IMR-90 (cell line): ENCODE measurements around the gene GATA2. TPM values are rescaled to one million over a fixed set of nuclear protein-coding genes. Genes with fewer than 3 reads are reported as not detected.

Source experiments
- ATAC-seq: fragments of 200-7000 bp; cut with Tn5 transposase; 2 replicates; pipeline ENCODE4 v1.9.1; 2020; ENCODE audit warnings: low read depth, mild to moderate bottlenecking, moderate library complexity
- BruUV-seq: library from RNA; stranded (reverse); fragments of 400-500 nt; replicated peaks from 2 replicates; lab custom pipeline; 2021; lab: Mats Ljungman, UMichigan
- CTCF ChIA-PET: fragments of 300-600 bp; formaldehyde crosslinking; extraction: SDS; loops from one replicate; lab custom pipeline; 2021; ENCODE audit warnings: antibody characterized with exemption; lab: Yijun Ruan, JAX
- POLR2A ChIA-PET: fragments of 300-600 bp; sonication (Branson Sonifier 250); formaldehyde crosslinking; loops from one replicate; lab custom pipeline; 2022; ENCODE audit warnings: antibody characterized with exemption; ENCODE audit not compliant: unreplicated experiment; lab: Charles Lee
- DNase-seq: peaks from one replicate; pipeline ENCODE4 v3.0.0; 2013
- H2AFZ ChIP-seq: replicated peaks from 2 replicates; pipeline ENCODE3; 2013; ENCODE audit warnings: low read length, mild to moderate bottlenecking; ENCODE audit not compliant: poor library complexity
- H2AK5ac ChIP-seq: 2 replicates; pipeline ENCODE4 v1.6.1; 2013; ENCODE audit warnings: low read depth, low read length, inconsistent platforms
- H2AK9ac ChIP-seq: replicated peaks from 2 replicates; pipeline ENCODE3; 2013; ENCODE audit warnings: mild to moderate bottlenecking, low read depth, low read length, moderate library complexity; ENCODE audit not compliant: poor library complexity
- H2BK120ac ChIP-seq: 2 replicates; pipeline ENCODE4 v1.6.1; 2013; ENCODE audit warnings: low read depth, low read length, inconsistent platforms
- H2BK15ac ChIP-seq: 3 replicates; pipeline ENCODE4 v1.6.1; 2013; ENCODE audit warnings: low read depth, low read length, inconsistent platforms
- H2BK20ac ChIP-seq: 2 replicates; pipeline ENCODE4 v1.6.1; 2013; ENCODE audit warnings: low read depth, mild to moderate bottlenecking, inconsistent platforms, low read length, moderate library complexity
- H2BK5ac ChIP-seq: 2 replicates; pipeline ENCODE4 v1.6.1; 2013; ENCODE audit warnings: mild to moderate bottlenecking, low read depth, low read length, inconsistent platforms; ENCODE audit not compliant: poor library complexity, severe bottlenecking
- H3K14ac ChIP-seq: replicated peaks from 2 replicates; pipeline ENCODE4 v1.6.1; 2013; ENCODE audit warnings: low read depth, low read length, inconsistent platforms
- H3K18ac ChIP-seq: 2 replicates; pipeline ENCODE4 v1.6.1; 2013; ENCODE audit warnings: low read depth, low read length, control low read depth
- H3K23ac ChIP-seq: 2 replicates; pipeline ENCODE4 v1.6.1; 2013; ENCODE audit warnings: low read depth, low read length, inconsistent platforms
- H3K27ac ChIP-seq: 2 replicates; pipeline ENCODE4 v1.5.1; 2013; ENCODE audit warnings: mild to moderate bottlenecking, control low read depth, low read length; ENCODE audit not compliant: insufficient read depth
- H3K27me3 ChIP-seq: 2 replicates; pipeline ENCODE4 v1.6.1; 2013; ENCODE audit warnings: low read length; ENCODE audit not compliant: control insufficient read depth, insufficient read depth
- H3K36me3 ChIP-seq: 2 replicates; pipeline ENCODE4 v1.6.1; 2013; ENCODE audit warnings: low read length, mixed read lengths; ENCODE audit not compliant: control insufficient read depth, insufficient read depth
- H3K4ac ChIP-seq: 2 replicates; pipeline ENCODE4 v1.6.1; 2013; ENCODE audit warnings: low read depth, low read length, inconsistent platforms
- H3K4me1 ChIP-seq: 2 replicates; pipeline ENCODE4 v1.6.1; 2013; ENCODE audit warnings: low read length, mixed read lengths; ENCODE audit not compliant: control insufficient read depth, insufficient read depth
- H3K4me2 ChIP-seq: 2 replicates; pipeline ENCODE4 v1.6.1; 2013; ENCODE audit warnings: low read depth, mild to moderate bottlenecking, control low read depth, low read length, moderate library complexity
- H3K4me3 ChIP-seq: 2 replicates; pipeline ENCODE4 v1.5.1; 2013; ENCODE audit warnings: low read depth, mild to moderate bottlenecking, control low read depth, low read length, moderate library complexity; ENCODE audit not compliant: insufficient read depth
- H3K56ac ChIP-seq: 2 replicates; pipeline ENCODE4 v1.6.1; 2013; ENCODE audit warnings: low read length, inconsistent platforms; ENCODE audit not compliant: insufficient read depth; ENCODE audit errors: extremely low read depth
- H3K79me1 ChIP-seq, 2 experiments: 2 replicates each; pipeline ENCODE4 v1.6.1; 2013; ENCODE audit warnings: low read length in 2 of 2, inconsistent platforms in 1 of 2, low read depth in 1 of 2
- H3K9ac ChIP-seq: 2 replicates; pipeline ENCODE4 v1.6.1; 2013; ENCODE audit warnings: low read depth, low read length, control low read depth
- H3K9me1 ChIP-seq: 2 replicates; pipeline ENCODE4 v1.6.1; 2013; ENCODE audit warnings: low read length, inconsistent platforms; ENCODE audit not compliant: insufficient read depth
- H3K9me3 ChIP-seq: 2 replicates; pipeline ENCODE4 v1.6.1; 2013; ENCODE audit warnings: low read length; ENCODE audit not compliant: control insufficient read depth, insufficient read depth
- H4K20me1 ChIP-seq: 2 replicates; pipeline ENCODE4 v1.6.1; 2013; ENCODE audit warnings: low read length, inconsistent platforms; ENCODE audit not compliant: insufficient read depth
- H4K5ac ChIP-seq: 2 replicates; pipeline ENCODE4 v1.6.1; 2013; ENCODE audit warnings: mild to moderate bottlenecking, low read depth, low read length, control low read depth
- H4K8ac ChIP-seq, 2 experiments: 2 replicates each; pipeline ENCODE4 v1.6.1; 2013; ENCODE audit warnings: low read depth in 2 of 2, low read length in 2 of 2, control low read depth in 1 of 2, inconsistent platforms in 1 of 2
- H4K91ac ChIP-seq: 2 replicates; pipeline ENCODE4 v1.6.1; 2013; ENCODE audit warnings: low read depth, low read length, inconsistent platforms; ENCODE audit not compliant: insufficient read depth
- BHLHE40 ChIP-seq: fragments of 150-350 bp; IDR thresholded peaks from 2 replicates; pipeline ENCODE4 v1.6.1; 2016; ENCODE audit warnings: mild to moderate bottlenecking, low read depth, low read length
- CEBPB ChIP-seq: IDR thresholded peaks from 2 replicates; pipeline ENCODE4 v1.6.1; 2012; ENCODE audit warnings: low read depth, low read length, improper control_type of control experiment
- CHD1 ChIP-seq: IDR thresholded peaks from 2 replicates; pipeline ENCODE4 v1.6.1; 2012; ENCODE audit warnings: low read depth, low read length, improper control_type of control experiment
- FOS ChIP-seq: fragments of 150-350 bp; IDR thresholded peaks from 2 replicates; pipeline ENCODE4 v1.6.1; 2016; ENCODE audit warnings: low read depth, low read length
- MAFK ChIP-seq: IDR thresholded peaks from 2 replicates; pipeline ENCODE4 v1.6.1; 2012; ENCODE audit warnings: low read depth, low read length, improper control_type of control experiment
- MAZ ChIP-seq: IDR thresholded peaks from 2 replicates; pipeline ENCODE4 v1.6.1; 2012; ENCODE audit warnings: low read depth, mild to moderate bottlenecking, low read length, improper control_type of control experiment, moderate library complexity, borderline replicate concordance
- MXI1 ChIP-seq: IDR thresholded peaks from 2 replicates; pipeline ENCODE4 v1.6.1; 2012; ENCODE audit warnings: low read depth, mild to moderate bottlenecking, low read length, moderate library complexity, borderline replicate concordance
- NFE2L2 ChIP-seq: fragments of 150-350 bp; IDR thresholded peaks from 2 replicates; pipeline ENCODE4 v1.6.1; 2016; ENCODE audit warnings: low read depth, mild to moderate bottlenecking, low read length
- POLR2A ChIP-seq: IDR thresholded peaks from 2 replicates; pipeline ENCODE4 v1.6.1; 2012; ENCODE audit warnings: mild to moderate bottlenecking, low read depth, low read length
- RAD21 ChIP-seq: IDR thresholded peaks from 2 replicates; pipeline ENCODE4 v1.6.1; 2012; ENCODE audit warnings: low read length, improper control_type of control experiment
- RCOR1 ChIP-seq: IDR thresholded peaks from 2 replicates; pipeline ENCODE4 v1.6.1; 2012; ENCODE audit warnings: mild to moderate bottlenecking, low read length, improper control_type of control experiment; ENCODE audit not compliant: insufficient replicate concordance
- RFX5 ChIP-seq: IDR thresholded peaks from 2 replicates; pipeline ENCODE4 v1.8.0; 2012; ENCODE audit warnings: low read depth, mild to moderate bottlenecking, low read length, moderate library complexity
- WGBS, 2 experiments: methylation state at CpG; one replicate each; pipeline versions ENCODE4 v1.1.5 to v1.1.7; 2013; ENCODE audit warnings: missing lambda C conversion rate in 2 of 2; ENCODE audit not compliant: insufficient read length in 1 of 2; ENCODE audit errors: extremely low coverage in 2 of 2; 5-methylcytosine and 5-hydroxymethylcytosine counted together
- dilution Hi-C: fragments of 300-500 bp; cut with HindIII; formaldehyde crosslinking; loops from one replicate; pipeline ENCODE4 v1.14.3; 2018; ENCODE audit warnings: low sequenced_read_pairs; ENCODE audit not compliant: unreplicated experiment
- in situ Hi-C: fragments of 300-500 bp; cut with MboI; formaldehyde crosslinking; loops from 3 replicates; pipeline ENCODE4 v1.14.3; 2019; ENCODE audit warnings: low sequenced_read_pairs, inconsistent platforms, mixed read lengths
- intact Hi-C: fragments of 100-400 bp; cut with micrococcal nuclease; formaldehyde crosslinking; loops from 2 replicates; pipeline ENCODE4 v1.10.0; 2022
- polyA plus RNA-seq, 3 experiments: library from polyadenylated mRNA; depleted of rRNA; stranded (reverse); fragments of >200 nt; gene quantifications; 2 replicates each; pipeline ENCODE4 v1.2.3, GENCODE V29; 2012; ENCODE audit warnings: low replicate concordance in 1 of 3
- total RNA-seq: library from RNA; depleted of rRNA; stranded (reverse); fragments of >200 nt; gene quantifications from 2 replicates; pipeline ENCODE4 v1.2.3, GENCODE V29; 2012
- TF ChIP-seq, protein P1 (sequence below): fragments of 150-350 bp; IDR thresholded peaks from 2 replicates; pipeline ENCODE4 v1.6.1; 2016; ENCODE audit warnings: low read depth, mild to moderate bottlenecking, low read length, moderate library complexity, borderline replicate concordance
- TF ChIP-seq, protein P2 (sequence below): fragments of 150-350 bp; IDR thresholded peaks from 2 replicates; pipeline ENCODE4 v1.6.1; 2017; ENCODE audit warnings: mild to moderate bottlenecking, antibody characterized with exemption, low read length, low read depth

Gene GATA2
- total and polyA plus RNA-seq, 2 of the 4 experiments (the other 2 are of a cell fraction) = 2.2 to 13.5 TPM

DNA sequence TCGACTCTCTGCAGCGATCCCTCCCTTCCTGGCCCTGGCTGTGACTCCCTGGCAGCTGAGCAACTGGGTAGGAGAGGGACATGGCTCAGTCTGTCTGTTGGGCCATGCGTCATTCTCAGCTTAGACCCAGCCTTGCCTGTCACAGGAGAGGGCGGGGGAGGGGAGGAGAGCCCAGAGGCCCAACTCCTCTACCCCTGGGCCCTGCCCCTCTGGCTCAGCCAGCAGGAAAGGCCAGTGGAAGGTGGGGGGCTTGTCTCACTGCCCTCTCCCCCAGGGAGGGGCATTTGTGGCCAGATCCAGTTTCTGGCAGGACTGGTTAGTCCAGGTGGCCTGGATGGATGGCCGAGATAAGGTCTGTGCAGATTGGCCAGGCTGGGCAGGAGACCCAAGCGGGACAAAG, 57.9 kb downstream of the GATA2 start:
- no peaks in the 10 kb centered on the region; the same call in 1 of the 2 replicates for H4K20me1 ChIP-seq
- H3K9me3 ChIP-seq = peaks cover 3% of the 10 kb centered on the region; the same call in 1 of the 2 replicates
- DNase-seq (no peak), ATAC-seq (no peak)
- H3K27me3 ChIP-seq = peaks cover 73% of the 10 kb centered on the region
- H3K4me2 ChIP-seq = no peak overlapping the region
- no peak overlapping the region for H2AK9ac ChIP-seq
- H2BK15ac ChIP-seq = no peak overlapping the region
- H3K14ac ChIP-seq = no peak overlapping the region
- H2BK20ac ChIP-seq = no peak overlapping the region
- H4K8ac ChIP-seq = no peak overlapping the region
- no peak overlapping the region for H2BK5ac ChIP-seq
- H3K23ac ChIP-seq = no peak overlapping the region
- WGBS, 2 experiments = 64% methylated on average over 2 of the region's 6 CpGs; no CpG with 5 or more reads in 1 of the 2 experiments
- H3K56ac ChIP-seq = no peak overlapping the region
- POLR2A ChIA-PET = no interaction called here
- no peaks in the 10 kb centered on the region for H3K9me1 ChIP-seq
- TF ChIP-seq, protein P1, sequence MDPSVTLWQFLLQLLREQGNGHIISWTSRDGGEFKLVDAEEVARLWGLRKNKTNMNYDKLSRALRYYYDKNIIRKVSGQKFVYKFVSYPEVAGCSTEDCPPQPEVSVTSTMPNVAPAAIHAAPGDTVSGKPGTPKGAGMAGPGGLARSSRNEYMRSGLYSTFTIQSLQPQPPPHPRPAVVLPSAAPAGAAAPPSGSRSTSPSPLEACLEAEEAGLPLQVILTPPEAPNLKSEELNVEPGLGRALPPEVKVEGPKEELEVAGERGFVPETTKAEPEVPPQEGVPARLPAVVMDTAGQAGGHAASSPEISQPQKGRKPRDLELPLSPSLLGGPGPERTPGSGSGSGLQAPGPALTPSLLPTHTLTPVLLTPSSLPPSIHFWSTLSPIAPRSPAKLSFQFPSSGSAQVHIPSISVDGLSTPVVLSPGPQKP = no peak
- no peak for TF ChIP-seq RCOR1
- no peak for TF ChIP-seq RAD21
- no peak for TF ChIP-seq CEBPB
- no peak for TF ChIP-seq POLR2A
- TF ChIP-seq FOS = no peak
- TF ChIP-seq, protein P2, sequence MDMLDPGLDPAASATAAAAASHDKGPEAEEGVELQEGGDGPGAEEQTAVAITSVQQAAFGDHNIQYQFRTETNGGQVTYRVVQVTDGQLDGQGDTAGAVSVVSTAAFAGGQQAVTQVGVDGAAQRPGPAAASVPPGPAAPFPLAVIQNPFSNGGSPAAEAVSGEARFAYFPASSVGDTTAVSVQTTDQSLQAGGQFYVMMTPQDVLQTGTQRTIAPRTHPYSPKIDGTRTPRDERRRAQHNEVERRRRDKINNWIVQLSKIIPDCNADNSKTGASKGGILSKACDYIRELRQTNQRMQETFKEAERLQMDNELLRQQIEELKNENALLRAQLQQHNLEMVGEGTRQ = no peak
- TF ChIP-seq MXI1 = no peak
- TF ChIP-seq BHLHE40 = no peak
- no peak for TF ChIP-seq RFX5
- TF ChIP-seq NFE2L2 = no peak
- TF ChIP-seq MAZ = no peak
- TF ChIP-seq CHD1 = no peak
- no peak for TF ChIP-seq MAFK
- in situ Hi-C loops (no loop called here), dilution Hi-C loops (no loop called here), intact Hi-C loops (no loop called here)
- no peak overlapping the region for H3K9ac ChIP-seq
- H4K91ac ChIP-seq = no peak overlapping the region
- no peak overlapping the region for H3K4ac ChIP-seq
- H2AFZ ChIP-seq = peak overlapping the region; percentile 15
- H3K4me1 ChIP-seq = peaks cover 2% of the 10 kb centered on the region; the same call in 1 of the 2 replicates
- CTCF ChIA-PET = interaction anchor here (0.8 to 1.1 kb wide), 2 partner anchors 9 to 62 kb away, joined by 3 to 4 read pairs; no protein-coding TSS in a partner anchor
- H4K5ac ChIP-seq = no peak overlapping the region
- no peak overlapping the region for H3K4me3 ChIP-seq
- H3K79me1 ChIP-seq = no peaks in the 10 kb centered on the region
- H3K36me3 ChIP-seq = no peaks in the 10 kb centered on the region
- no peak overlapping the region for H2AK5ac ChIP-seq
- no TSS peak for BruUV-seq
- H2BK120ac ChIP-seq = no peak overlapping the region
- no peak overlapping the region for H3K27ac ChIP-seq
- H3K18ac ChIP-seq = no peak overlapping the region
